ENCODE results near the gene CDH4. TPM values are rescaled to one million over a fixed set of nuclear protein-coding genes. Genes with fewer than 3 reads are reported as not detected.

CDH4 gene
- total RNA-seq, 2 experiments from 2014 or later: 0.10 to 0.15 TPM

GRCh38 chr20:61454053-61454452 lies 202.0 kb downstream of the CDH4 start:
- peaks cover 1% of the 10 kb centered on the region for H3K9me3 Mint-ChIP-seq
- no peaks in the 10 kb centered on the region for H3K4me1 Mint-ChIP-seq (ENCODE audit: low read depth)
- H3K4me3 Mint-ChIP-seq: no peak overlapping the region
- H3K36me3 Mint-ChIP-seq (ENCODE audit: low read depth): no peaks in the 10 kb centered on the region
- intact Hi-C loops (cut with micrococcal nuclease): no loop called here
- no peak overlapping the region for H3K27ac Mint-ChIP-seq
- no peaks in the 10 kb centered on the region for H3K27me3 Mint-ChIP-seq (ENCODE audit: low read depth)
- CTCF ChIA-PET: no interaction called here
- no peak for DNase-seq

- DNase-seq: no peak
- CTCF ChIA-PET: no interaction called here
- H3K4me1 Mint-ChIP-seq (ENCODE audit: low read depth): no peaks in the 10 kb centered on the region
- no peaks in the 10 kb centered on the region for H3K27me3 Mint-ChIP-seq (ENCODE audit: low read depth)
- intact Hi-C loops (cut with micrococcal nuclease): no loop called here
- H3K27ac Mint-ChIP-seq: no peak overlapping the region
- H3K4me3 Mint-ChIP-seq: no peak overlapping the region
- no peaks in the 10 kb centered on the region for H3K36me3 Mint-ChIP-seq (ENCODE audit: low read depth)
- no peaks in the 10 kb centered on the region for H3K9me3 Mint-ChIP-seq
Measured at GRCh38 chr20:61455508-61456215, 203.6 kb downstream of the CDH4 start.

DNA sequence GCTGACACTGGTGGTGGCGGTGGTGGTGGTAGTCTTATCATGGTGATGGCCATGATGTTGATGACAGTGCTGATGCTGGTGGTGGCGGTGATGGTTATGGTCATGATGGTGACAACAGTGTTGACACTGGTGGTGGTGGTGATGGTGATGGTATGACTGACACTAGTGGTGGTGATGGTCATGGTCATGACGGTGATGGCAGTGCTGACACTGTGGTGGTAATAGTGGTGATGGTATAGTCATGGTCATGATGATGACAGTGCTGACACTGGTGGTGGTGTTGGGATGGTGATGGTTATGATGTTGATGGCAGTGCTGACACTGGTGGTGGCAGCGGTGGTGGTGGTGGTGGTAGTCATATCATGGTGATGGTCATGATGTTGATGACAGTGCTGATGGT lies 205.7 kb downstream of the CDH4 start:
- H3K36me3 Mint-ChIP-seq (ENCODE audit: low read depth): no peaks in the 10 kb centered on the region
- no peaks in the 10 kb centered on the region for H3K27me3 Mint-ChIP-seq (ENCODE audit: low read depth)
- intact Hi-C loops (cut with micrococcal nuclease): no loop called here
- H3K4me3 Mint-ChIP-seq: no peak overlapping the region
- H3K9me3 Mint-ChIP-seq: no peaks in the 10 kb centered on the region
- no peaks in the 10 kb centered on the region for H3K4me1 Mint-ChIP-seq (ENCODE audit: low read depth)
- DNase-seq: no peak
- H3K27ac Mint-ChIP-seq: no peak overlapping the region
- CTCF ChIA-PET: no interaction called here

- DNase-seq: no peak
- CTCF ChIA-PET: no interaction called here
- no peak overlapping the region for H3K27ac Mint-ChIP-seq
- peaks cover 3% of the 10 kb centered on the region for H3K9me3 Mint-ChIP-seq
- H3K4me1 Mint-ChIP-seq (ENCODE audit: low read depth): no peaks in the 10 kb centered on the region
- H3K27me3 Mint-ChIP-seq (ENCODE audit: low read depth): no peaks in the 10 kb centered on the region
- intact Hi-C loops (cut with micrococcal nuclease): no loop called here
- no peak overlapping the region for H3K4me3 Mint-ChIP-seq
- H3K36me3 Mint-ChIP-seq (ENCODE audit: low read depth): no peaks in the 10 kb centered on the region
Measured at GRCh38 chr20:61458146-61458746, 206.2 kb downstream of the CDH4 start.

DNA sequence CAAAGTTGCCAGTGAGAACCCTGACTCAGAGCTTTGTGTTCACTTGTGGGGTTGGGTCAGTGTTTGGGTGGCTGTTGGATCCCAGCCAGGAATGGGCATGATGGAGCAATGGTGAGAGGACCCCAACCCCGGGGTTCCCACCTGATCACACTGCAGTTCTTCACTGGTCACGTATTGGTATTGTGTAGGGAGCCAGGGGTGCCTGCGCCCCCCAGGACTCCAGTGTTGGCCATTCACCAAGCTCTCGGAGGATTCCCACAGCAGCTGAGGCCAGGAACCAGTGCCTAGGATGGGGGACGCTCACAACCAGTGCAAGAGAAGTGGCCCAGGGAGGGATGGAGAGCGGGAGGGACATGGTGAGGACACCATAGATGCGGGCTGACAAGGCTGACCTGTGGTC lies 207.2 kb downstream of the CDH4 start:
- no peaks in the 10 kb centered on the region for H3K36me3 Mint-ChIP-seq (ENCODE audit: low read depth)
- no peaks in the 10 kb centered on the region for H3K4me1 Mint-ChIP-seq (ENCODE audit: low read depth)
- H3K9me3 Mint-ChIP-seq: peaks cover 3% of the 10 kb centered on the region
- CTCF ChIA-PET: no interaction called here
- H3K27ac Mint-ChIP-seq: no peak overlapping the region
- no peak overlapping the region for H3K4me3 Mint-ChIP-seq
- no peaks in the 10 kb centered on the region for H3K27me3 Mint-ChIP-seq (ENCODE audit: low read depth)
- DNase-seq: no peak
- intact Hi-C loops (cut with micrococcal nuclease): no loop called here

DNA sequence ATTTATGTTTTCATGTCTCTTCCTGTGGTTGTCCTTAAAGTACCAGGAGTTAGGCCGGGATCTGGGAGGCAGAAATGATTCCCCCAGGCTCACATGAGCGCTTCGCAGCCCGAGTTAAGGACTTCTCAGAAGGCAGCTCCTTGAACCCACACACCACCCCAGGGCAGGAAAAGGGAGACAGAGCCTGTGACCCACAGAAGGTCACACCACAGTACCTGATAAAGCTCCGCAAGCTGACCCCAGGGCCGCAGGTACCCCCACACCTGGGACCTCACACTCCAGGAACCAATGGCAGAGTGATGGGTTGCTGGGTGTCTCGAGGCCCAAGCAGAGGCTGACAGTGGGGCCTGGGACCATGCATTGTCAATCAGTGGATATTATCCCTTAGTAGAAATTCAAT lies 207.6 kb downstream of the CDH4 start:
- H3K36me3 Mint-ChIP-seq (ENCODE audit: low read depth): no peaks in the 10 kb centered on the region
- no peak overlapping the region for H3K4me3 Mint-ChIP-seq
- intact Hi-C loops (cut with micrococcal nuclease): no loop called here
- H3K27ac Mint-ChIP-seq: no peak overlapping the region
- H3K27me3 Mint-ChIP-seq (ENCODE audit: low read depth): no peaks in the 10 kb centered on the region
- H3K9me3 Mint-ChIP-seq: peaks cover 3% of the 10 kb centered on the region
- H3K4me1 Mint-ChIP-seq (ENCODE audit: low read depth): no peaks in the 10 kb centered on the region
- DNase-seq: no peak
- CTCF ChIA-PET: no interaction called here

GRCh38 chr20:61460261-61461052 lies 208.4 kb downstream of the CDH4 start:
- Mint-ChIP-seq H3K27ac (no peak overlapping the region), H3K27me3 (ENCODE audit: low read depth) (no peaks in the 10 kb centered on the region), H3K4me1 (ENCODE audit: low read depth) (no peaks in the 10 kb centered on the region), H3K9me3 (peaks cover 3% of the 10 kb centered on the region), H3K36me3 (ENCODE audit: low read depth) (no peaks in the 10 kb centered on the region), H3K4me3 (no peak overlapping the region)
- DNase-seq: no peak
- CTCF ChIA-PET: no interaction called here
- intact Hi-C loops (cut with micrococcal nuclease): no loop called here

DNA sequence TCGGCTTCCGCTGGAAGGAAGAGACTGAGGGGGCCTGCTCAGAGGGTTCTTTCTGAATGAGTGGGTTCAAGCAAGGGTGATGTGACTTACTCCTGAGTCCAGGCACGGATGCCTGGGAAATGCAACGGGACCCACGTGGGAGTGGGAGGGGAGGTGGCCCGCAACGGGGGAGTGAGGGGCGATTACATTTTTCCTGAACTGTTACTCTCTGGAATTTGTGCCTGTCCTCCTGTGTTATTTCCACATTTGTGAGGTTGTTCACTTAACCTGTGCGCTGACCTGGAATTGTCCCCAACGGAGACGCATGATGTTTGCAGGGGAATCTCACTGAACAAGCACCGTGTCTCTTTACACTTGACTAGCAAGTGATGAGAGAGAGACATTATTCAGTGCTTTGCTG lies 209.4 kb downstream of the CDH4 start:
- Mint-ChIP-seq H3K27ac (no peak overlapping the region), H3K36me3 (ENCODE audit: low read depth) (no peaks in the 10 kb centered on the region), H3K9me3 (peaks cover 3% of the 10 kb centered on the region), H3K4me3 (no peak overlapping the region), H3K4me1 (ENCODE audit: low read depth) (no peaks in the 10 kb centered on the region), H3K27me3 (ENCODE audit: low read depth) (no peaks in the 10 kb centered on the region)
- CTCF ChIA-PET: no interaction called here
- intact Hi-C loops (cut with micrococcal nuclease): no loop called here
- no peak for DNase-seq

DNA sequence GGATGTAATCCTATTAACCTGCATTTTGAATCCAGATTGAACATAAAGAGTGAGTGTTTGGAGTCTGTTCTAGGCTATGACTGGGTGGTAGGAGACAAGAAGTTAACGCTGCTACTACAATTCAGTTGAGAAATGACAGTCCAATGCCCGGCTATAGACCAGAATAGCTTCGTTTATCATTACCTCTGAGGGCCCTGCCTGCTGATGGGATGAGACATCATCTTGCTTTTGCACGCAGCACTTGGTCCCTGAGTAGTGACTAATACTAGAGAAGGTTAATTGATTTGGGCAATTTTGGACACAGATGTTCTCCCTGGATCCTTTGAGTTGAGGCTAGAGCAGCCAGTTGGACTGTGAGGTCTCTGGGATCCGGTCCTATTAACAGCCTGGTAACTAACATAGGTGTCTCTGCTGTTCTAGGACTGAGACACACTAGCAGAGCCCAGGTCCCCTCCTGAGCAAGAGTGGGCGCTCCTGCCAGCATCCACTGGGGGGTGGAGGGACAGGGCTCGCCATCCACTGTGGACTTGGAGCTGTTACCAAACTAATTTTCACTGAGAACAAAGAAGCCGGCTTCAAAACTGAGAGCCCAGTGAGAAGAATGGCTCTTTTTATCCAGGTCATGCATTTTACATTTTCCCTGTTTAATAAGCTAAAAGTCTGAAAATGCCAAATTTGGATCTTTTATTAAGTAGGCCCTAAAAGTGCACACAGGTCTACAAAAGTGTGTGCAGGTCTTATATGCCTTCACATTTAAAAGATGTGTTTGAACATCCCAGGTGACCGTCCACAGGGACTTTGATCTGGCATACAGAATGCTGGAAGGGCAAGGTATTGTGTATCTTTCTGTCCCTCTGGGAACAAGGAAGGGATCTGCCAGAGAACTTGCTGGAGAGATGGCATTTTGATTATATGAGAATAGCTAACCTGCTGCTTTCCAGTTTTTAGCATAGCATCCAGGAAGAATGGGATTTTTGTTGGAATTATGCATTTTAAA lies 212.5 kb downstream of the CDH4 start:
- intact Hi-C loops (cut with micrococcal nuclease): no loop called here
- Mint-ChIP-seq H3K9me3 (peaks cover 17% of the 10 kb centered on the region), H3K4me3 (no peak overlapping the region), H3K27ac (no peak overlapping the region), H3K4me1 (ENCODE audit: low read depth) (no peaks in the 10 kb centered on the region), H3K36me3 (ENCODE audit: low read depth) (no peaks in the 10 kb centered on the region), H3K27me3 (ENCODE audit: low read depth) (no peaks in the 10 kb centered on the region)
- CTCF ChIA-PET: no interaction called here
- no peak for DNase-seq

- H3K9me3 Mint-ChIP-seq: peaks cover 2% of the 10 kb centered on the region
- H3K36me3 Mint-ChIP-seq (ENCODE audit: low read depth): no peaks in the 10 kb centered on the region
- no peak for DNase-seq
- H3K4me3 Mint-ChIP-seq: no peak overlapping the region
- CTCF ChIA-PET: no interaction called here
- peaks cover 13% of the 10 kb centered on the region for H3K27me3 Mint-ChIP-seq (ENCODE audit: low read depth)
- H3K4me1 Mint-ChIP-seq (ENCODE audit: low read depth): no peaks in the 10 kb centered on the region
- intact Hi-C loops (cut with micrococcal nuclease): no loop called here
- H3K27ac Mint-ChIP-seq: no peak overlapping the region
Measured at GRCh38 chr20:61475729-61476128, 223.7 kb downstream of the CDH4 start.

DNA sequence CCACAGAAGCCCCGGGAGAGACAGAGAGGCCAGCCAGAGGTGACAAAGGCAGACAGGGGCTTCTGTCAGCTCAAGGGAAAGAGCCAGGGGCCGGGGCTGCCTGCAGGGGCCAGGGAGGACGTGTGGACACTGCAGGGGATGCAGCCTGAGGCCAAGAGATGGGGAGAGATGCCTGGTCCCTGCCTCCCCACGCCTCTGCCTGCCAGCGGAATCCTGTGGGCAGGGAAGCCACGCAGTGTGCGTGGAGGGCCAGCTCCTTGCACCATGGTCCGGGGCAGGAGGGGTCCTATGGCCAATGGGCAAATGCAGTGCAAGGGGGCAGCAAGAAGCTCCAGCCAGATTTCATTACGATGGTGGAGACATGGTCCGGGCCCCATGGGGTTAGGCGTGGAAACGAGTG lies 224.9 kb downstream of the CDH4 start:
- Mint-ChIP-seq H3K27me3 (ENCODE audit: low read depth) (peaks cover 13% of the 10 kb centered on the region), H3K9me3 (peaks cover 2% of the 10 kb centered on the region), H3K36me3 (ENCODE audit: low read depth) (no peaks in the 10 kb centered on the region), H3K4me1 (ENCODE audit: low read depth) (no peaks in the 10 kb centered on the region), H3K4me3 (no peak overlapping the region), H3K27ac (no peak overlapping the region)
- no peak for DNase-seq
- CTCF ChIA-PET: interaction anchor here (1.2 kb wide), 1 partner anchor 48 kb away, joined by 3 read pairs; no protein-coding TSS in a partner anchor
- intact Hi-C loops (cut with micrococcal nuclease): no loop called here

DNA sequence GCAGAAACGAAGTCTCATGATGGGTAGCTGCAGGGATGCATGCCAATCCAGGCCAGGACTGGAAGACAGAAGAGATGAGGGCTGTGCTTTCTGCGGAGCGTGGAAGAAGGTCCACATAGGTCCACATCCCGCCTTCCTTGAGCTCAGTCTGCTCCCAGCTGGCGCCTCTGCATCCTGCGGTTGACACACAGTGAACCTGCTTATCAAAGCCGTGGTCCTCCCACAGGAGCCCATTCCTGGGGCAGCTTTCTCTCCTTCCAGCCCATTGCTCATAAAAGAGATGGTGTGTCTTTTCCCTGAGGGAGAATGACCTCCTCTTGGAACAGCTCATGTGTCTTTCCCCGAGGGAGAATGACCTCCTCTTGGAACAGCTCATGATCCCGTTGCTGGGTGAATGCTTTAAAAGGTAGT lies 225.4 kb downstream of the CDH4 start:
- peaks cover 13% of the 10 kb centered on the region for H3K27me3 Mint-ChIP-seq (ENCODE audit: low read depth)
- H3K36me3 Mint-ChIP-seq (ENCODE audit: low read depth): no peaks in the 10 kb centered on the region
- intact Hi-C loops (cut with micrococcal nuclease): no loop called here
- CTCF ChIA-PET: interaction anchor here (0.6 to 1.2 kb wide), 4 partner anchors 11 to 341 kb away, joined by 3 read pairs; no protein-coding TSS in a partner anchor
- peaks cover 2% of the 10 kb centered on the region for H3K9me3 Mint-ChIP-seq
- no peak overlapping the region for H3K27ac Mint-ChIP-seq
- H3K4me3 Mint-ChIP-seq: no peak overlapping the region
- H3K4me1 Mint-ChIP-seq (ENCODE audit: low read depth): no peaks in the 10 kb centered on the region
- no peak for DNase-seq
